WTC11 (cell line): ENCODE data around the gene CMTM4.

ENCODE experiments used
- AFF4 ChIP-seq: sonication (generic); formaldehyde crosslinking; IDR thresholded peaks from 2 replicates; pipeline ENCODE4 v1.8.1; 2023; ENCODE audit warnings: mild to moderate bottlenecking, missing genetic modification reagents, borderline replicate concordance
- ATF3 ChIP-seq: sonication (generic); formaldehyde crosslinking; conservative IDR thresholded peaks from 2 replicates; pipeline ENCODE4 v1.8.1; 2022; ENCODE audit warnings: mild to moderate bottlenecking, missing genetic modification reagents
- CTCF ChIP-seq: fragments of 200-600 bp; IDR thresholded peaks from 2 replicates; pipeline ENCODE4 v1.8.0; 2022; ENCODE audit warnings: antibody characterized with exemption
- IRF1 ChIP-seq: sonication (generic); formaldehyde crosslinking; IDR thresholded peaks from 2 replicates; pipeline ENCODE4 v1.8.0; 2023; ENCODE audit warnings: missing genetic modification reagents
- NFYB ChIP-seq: sonication (generic); formaldehyde crosslinking; conservative IDR thresholded peaks from 2 replicates; pipeline ENCODE4 v1.8.0; 2022; ENCODE audit warnings: low read depth, missing genetic modification reagents
- NR2C2 ChIP-seq: sonication (generic); formaldehyde crosslinking; IDR thresholded peaks from 2 replicates; pipeline ENCODE4 v1.8.0; 2022; ENCODE audit warnings: mild to moderate bottlenecking, missing genetic modification reagents
- PREB ChIP-seq: sonication (generic); formaldehyde crosslinking; IDR thresholded peaks from 2 replicates; pipeline ENCODE4 v1.8.1; 2022; ENCODE audit warnings: mild to moderate bottlenecking, missing genetic modification reagents, moderate library complexity, borderline replicate concordance
- PRRX2 ChIP-seq: fragments of 250-450 bp; sonication (Bioruptor Pico); IDR thresholded peaks from 2 replicates; pipeline ENCODE4 v1.8.0; 2021; ENCODE audit warnings: mild to moderate bottlenecking
- TP53 ChIP-seq: sonication (generic); formaldehyde crosslinking; IDR thresholded peaks from 2 replicates; pipeline ENCODE4 v1.8.1; 2023; ENCODE audit warnings: mild to moderate bottlenecking, missing genetic modification reagents
- ZNF121 ChIP-seq: sonication (generic); formaldehyde crosslinking; IDR thresholded peaks from 2 replicates; pipeline ENCODE4 v1.8.0; 2023; ENCODE audit warnings: missing genetic modification reagents
- ZNF232 ChIP-seq: sonication (generic); formaldehyde crosslinking; IDR thresholded peaks from 2 replicates; pipeline ENCODE4 v1.8.0; 2022; ENCODE audit warnings: mild to moderate bottlenecking, missing genetic modification reagents
- ZNF317 ChIP-seq: sonication (generic); formaldehyde crosslinking; IDR thresholded peaks from 2 replicates; pipeline ENCODE4 v1.8.1; 2023; ENCODE audit warnings: low read depth, mild to moderate bottlenecking, moderate library complexity, missing genetic modification reagents, borderline replicate concordance
- ZNF671 ChIP-seq: fragments of 250-450 bp; sonication (Bioruptor Pico); IDR thresholded peaks from 2 replicates; pipeline ENCODE4 v1.8.0; 2021; ENCODE audit warnings: mild to moderate bottlenecking

- TF ChIP-seq TP53 (CRISPR knock-in tag) = no peak
- TF ChIP-seq CTCF = no peak
- TF ChIP-seq ZNF317 (CRISPR knock-in tag) = no peak
- no peak for TF ChIP-seq PRRX2 (CRISPR knock-in tag)
- no peak for TF ChIP-seq ZNF121 (CRISPR knock-in tag)
- no peak for TF ChIP-seq ATF3 (CRISPR knock-in tag)
- no peak for TF ChIP-seq ZNF671 (CRISPR knock-in tag)
- no peak for TF ChIP-seq ZNF232
- TF ChIP-seq NR2C2 (CRISPR knock-in tag) = no peak
- no peak for TF ChIP-seq IRF1
- no peak for TF ChIP-seq PREB (CRISPR knock-in tag)
- TF ChIP-seq AFF4 = no peak
- no peak for TF ChIP-seq NFYB (CRISPR knock-in tag)
Measured at GRCh38 chr16:66572356-66572755, 124.2 kb downstream of the CMTM4 start.
